ENCODE data around the gene TNFRSF8. TPM values are rescaled to one million over a fixed set of nuclear protein-coding genes. Genes with fewer than 3 reads are reported as not detected.

The TNFRSF8 gene
- total and polyA plus RNA-seq, 8 donors, result 0.11 to 2.8 (median 0.21) TPM

- DNase-seq (no peak), ATAC-seq (no peak)
- intact Hi-C loops (cut with DNase I), result no loop called here
- Histone ChIP-seq H3K4me3 (no peak overlapping the region), H3K4me1 (no peaks in the 10 kb centered on the region), H3K27me3 (peaks cover 0 to 8% of the 10 kb centered on the region in 2 donors), H3K36me3 (no peaks in the 10 kb centered on the region), H3K9me3 (peaks cover 0 to 6% of the 10 kb centered on the region in 2 donors), H3K27ac (no peak overlapping the region)
- no peak for TF ChIP-seq CTCF (IDR thresholded peaks at IDR 0.05)
Observed at GRCh38 chr1:12078575-12078937, 15.5 kb downstream of the TNFRSF8 start.

GRCh38 chr1:12078938-12079861 is 16.1 kb downstream of the TNFRSF8 start:
- peak in 1 of 4 donors; percentile 30 for DNase-seq
- Histone ChIP-seq H3K27me3 (peaks cover 0 to 8% of the 10 kb centered on the region in 2 donors), H3K4me1 (no peaks in the 10 kb centered on the region), H3K9me3 (peaks cover 0 to 6% of the 10 kb centered on the region in 2 donors), H3K4me3 (no peak overlapping the region), H3K36me3 (no peaks in the 10 kb centered on the region), H3K27ac (no peak overlapping the region)
- intact Hi-C loops (cut with DNase I), result no loop called here
- TF ChIP-seq CTCF (IDR thresholded peaks at IDR 0.05), result peak in 1 of 2 donors; percentile 33
- peak; percentile 70 for ATAC-seq

GRCh38 chr1:12080156-12080555 is 17.1 kb downstream of the TNFRSF8 start:
- no peak for ATAC-seq
- H3K27ac ChIP-seq, result no peak overlapping the region
- intact Hi-C loops (cut with DNase I), result no loop called here
- H3K36me3 ChIP-seq, result no peaks in the 10 kb centered on the region
- H3K4me1 ChIP-seq, result no peaks in the 10 kb centered on the region
- peaks cover 0 to 8% of the 10 kb centered on the region in 2 donors for H3K27me3 ChIP-seq
- no peak for DNase-seq
- no peak overlapping the region for H3K4me3 ChIP-seq
- H3K9me3 ChIP-seq, result peaks cover 0 to 6% of the 10 kb centered on the region in 2 donors
- TF ChIP-seq CTCF (IDR thresholded peaks at IDR 0.05), result no peak

GRCh38 chr1:12080773-12081556 is 17.9 kb downstream of the TNFRSF8 start:
- Histone ChIP-seq H3K36me3 (no peaks in the 10 kb centered on the region), H3K27ac (no peak overlapping the region), H3K4me3 (no peak overlapping the region), H3K27me3 (peaks cover 0 to 8% of the 10 kb centered on the region in 2 donors), H3K4me1 (no peaks in the 10 kb centered on the region), H3K9me3 (peaks cover 0 to 6% of the 10 kb centered on the region in 2 donors)
- DNase-seq (no peak), ATAC-seq (no peak)
- TF ChIP-seq CTCF (IDR thresholded peaks at IDR 0.05), result no peak
- intact Hi-C loops (cut with DNase I), result no loop called here
